Lower lobe of right lung (tissue), 2 donors: Measurements from ENCODE around the gene RPS6KB2. TPM values are rescaled to one million over a fixed set of nuclear protein-coding genes. Genes with fewer than 3 reads are reported as not detected.

ENCODE experiments used
- ATAC-seq, 2 donors: fragments of 200-7000 bp; cut with Tn5 transposase; one replicate each; pipeline ENCODE4 v1.9.1; 2020 to 2022; ENCODE audit warnings: mild to moderate bottlenecking in 2 of 2, moderate library complexity in 2 of 2
- DNase-seq: peaks from one replicate; pipeline ENCODE4 v3.0.0-alpha.2; 2020
- H3K27ac ChIP-seq: fragments of 200-600 bp; one replicate; pipeline ENCODE4 v1.8.0; 2022
- H3K27me3 ChIP-seq: fragments of 200-600 bp; one replicate; pipeline ENCODE4 v1.8.0; 2022; ENCODE audit warnings: low read depth
- H3K36me3 ChIP-seq: fragments of 200-600 bp; one replicate; pipeline ENCODE4 v1.8.0; 2022; ENCODE audit warnings: mild to moderate bottlenecking
- H3K4me1 ChIP-seq: fragments of 200-600 bp; one replicate; pipeline ENCODE4 v1.8.0; 2022
- H3K4me3 ChIP-seq: fragments of 200-600 bp; one replicate; pipeline ENCODE4 v1.8.0; 2022; ENCODE audit warnings: mild to moderate bottlenecking
- H3K9me3 ChIP-seq: fragments of 200-600 bp; one replicate; pipeline ENCODE4 v1.8.0; 2022
- CTCF ChIP-seq: fragments of 200-600 bp; IDR thresholded peaks from one replicate; pipeline ENCODE4 v1.8.0; 2022; ENCODE audit warnings: antibody characterized with exemption, mild to moderate bottlenecking
- intact Hi-C: fragments of 100-400 bp; cut with DNase I; formaldehyde crosslinking; loops from one replicate; pipeline ENCODE4 v1.11.0; 2022
- total RNA-seq: library from RNA; stranded (reverse); fragmentation: NEBNext Ultra II Directional; extraction: Animal tissue kit (Norgen Biotek cat#: 25700); gene quantifications from one replicate; pipeline ENCODE4 v1.2.1, GENCODE V29; 2021
- donor health status: DM: no; HTN: yes; CAD: no; lungs with severe emphysema.

Gene RPS6KB2
- total RNA-seq, 1 donor from 2014 or later: 42.1 TPM

GRCh38 chr11:67441731-67442351 lies 13.5 kb downstream of the RPS6KB2 start:
- Histone ChIP-seq H3K27ac (no peak overlapping the region), H3K36me3 (peaks cover 52% of the 10 kb centered on the region), H3K4me3 (peak overlapping the region; percentile 82), H3K4me1 (peaks cover 49% of the 10 kb centered on the region), H3K27me3 (no peaks in the 10 kb centered on the region), H3K9me3 (no peaks in the 10 kb centered on the region)
- ATAC-seq: no peak
- no peak for DNase-seq
- TF ChIP-seq CTCF: no peak
- intact Hi-C loops: no loop called here

- peaks cover 47% of the 10 kb centered on the region for H3K36me3 ChIP-seq
- DNase-seq (no peak), ATAC-seq (peak in 1 of 2 donors; percentile 2)
- intact Hi-C loops: no loop called here
- H3K4me3 ChIP-seq: peak overlapping the region; percentile 82
- TF ChIP-seq CTCF: no peak
- H3K9me3 ChIP-seq: no peaks in the 10 kb centered on the region
- no peaks in the 10 kb centered on the region for H3K27me3 ChIP-seq
- peaks cover 49% of the 10 kb centered on the region for H3K4me1 ChIP-seq
- H3K27ac ChIP-seq: peak overlapping the region; percentile 93
Observed at GRCh38 chr11:67442504-67443404, 14.5 kb downstream of the RPS6KB2 start.

- Histone ChIP-seq H3K9me3 (no peaks in the 10 kb centered on the region), H3K4me1 (peaks cover 39% of the 10 kb centered on the region), H3K4me3 (no peak overlapping the region), H3K36me3 (peaks cover 19% of the 10 kb centered on the region), H3K27me3 (no peaks in the 10 kb centered on the region), H3K27ac (no peak overlapping the region)
- intact Hi-C loops: no loop called here
- TF ChIP-seq CTCF: no peak
- no peak for ATAC-seq
- DNase-seq: no peak
Observed at GRCh38 chr11:67445515-67445914, 17.2 kb downstream of the RPS6KB2 start.

GRCh38 chr11:67448220-67448609 lies 19.9 kb downstream of the RPS6KB2 start:
- H3K4me3 ChIP-seq: no peak overlapping the region
- no peak for TF ChIP-seq CTCF
- H3K27ac ChIP-seq: no peak overlapping the region
- no peaks in the 10 kb centered on the region for H3K27me3 ChIP-seq
- ATAC-seq (no peak), DNase-seq (no peak)
- H3K9me3 ChIP-seq: no peaks in the 10 kb centered on the region
- H3K36me3 ChIP-seq: no peaks in the 10 kb centered on the region
- H3K4me1 ChIP-seq: peaks cover 23% of the 10 kb centered on the region
- intact Hi-C loops: no loop called here

- no peak for TF ChIP-seq CTCF
- ATAC-seq (peak; percentile 14 to 15), DNase-seq (no peak)
- H3K27me3 ChIP-seq: no peaks in the 10 kb centered on the region
- intact Hi-C loops: no loop called here
- H3K4me1 ChIP-seq: peaks cover 21% of the 10 kb centered on the region
- H3K36me3 ChIP-seq: no peaks in the 10 kb centered on the region
- H3K4me3 ChIP-seq: no peak overlapping the region
- no peaks in the 10 kb centered on the region for H3K9me3 ChIP-seq
- H3K27ac ChIP-seq: no peak overlapping the region
Observed at GRCh38 chr11:67449116-67449844, 21.0 kb downstream of the RPS6KB2 start.
